ENCODE data around the gene CPSF2.

DNA sequence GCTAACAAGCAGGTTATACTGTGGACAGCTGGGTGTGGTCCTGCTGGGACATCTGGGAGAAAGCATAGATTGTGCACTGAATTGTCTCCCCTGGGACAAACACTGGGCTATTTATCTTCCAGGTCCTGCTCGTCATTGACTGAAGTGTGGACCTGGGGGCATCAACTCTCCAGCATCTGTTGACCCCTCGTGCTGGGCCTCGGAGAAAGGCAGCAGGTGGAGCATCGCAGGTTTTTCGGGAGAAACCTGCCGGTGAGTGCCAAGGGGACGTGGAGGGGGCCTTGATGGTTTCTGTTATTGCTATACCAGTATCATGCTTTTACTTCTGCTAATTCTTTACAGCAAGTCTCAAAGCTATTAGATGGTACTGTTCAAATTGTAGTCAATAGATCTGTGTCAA lies 81.3 kb downstream of the CPSF2 start:
- TF ChIP-seq, protein P1, sequence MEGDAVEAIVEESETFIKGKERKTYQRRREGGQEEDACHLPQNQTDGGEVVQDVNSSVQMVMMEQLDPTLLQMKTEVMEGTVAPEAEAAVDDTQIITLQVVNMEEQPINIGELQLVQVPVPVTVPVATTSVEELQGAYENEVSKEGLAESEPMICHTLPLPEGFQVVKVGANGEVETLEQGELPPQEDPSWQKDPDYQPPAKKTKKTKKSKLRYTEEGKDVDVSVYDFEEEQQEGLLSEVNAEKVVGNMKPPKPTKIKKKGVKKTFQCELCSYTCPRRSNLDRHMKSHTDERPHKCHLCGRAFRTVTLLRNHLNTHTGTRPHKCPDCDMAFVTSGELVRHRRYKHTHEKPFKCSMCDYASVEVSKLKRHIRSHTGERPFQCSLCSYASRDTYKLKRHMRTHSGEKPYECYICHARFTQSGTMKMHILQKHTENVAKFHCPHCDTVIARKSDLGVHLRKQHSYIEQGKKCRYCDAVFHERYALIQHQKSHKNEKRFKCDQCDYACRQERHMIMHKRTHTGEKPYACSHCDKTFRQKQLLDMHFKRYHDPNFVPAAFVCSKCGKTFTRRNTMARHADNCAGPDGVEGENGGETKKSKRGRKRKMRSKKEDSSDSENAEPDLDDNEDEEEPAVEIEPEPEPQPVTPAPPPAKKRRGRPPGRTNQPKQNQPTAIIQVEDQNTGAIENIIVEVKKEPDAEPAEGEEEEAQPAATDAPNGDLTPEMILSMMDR (IDR thresholded peaks at IDR 0.05): no peak
- TF ChIP-seq POLR2A (IDR thresholded peaks at IDR 0.05): no peak

All from thyroid gland (tissue), 4 donors.